ENCODE results near the gene PIEZO2.
"Not testable (repeated sequence)": the region's sequence is repeated elsewhere in the genome, so short reads cannot be mapped to it uniquely, and the experiment has no call there.

Gene PIEZO2

GRCh38 chr18:10935588-10935987 is 213.8 kb downstream of the PIEZO2 start:
- in situ Hi-C loops (cut with HindIII; ENCODE audit: low sequenced_read_pairs) = no loop called here

DNA sequence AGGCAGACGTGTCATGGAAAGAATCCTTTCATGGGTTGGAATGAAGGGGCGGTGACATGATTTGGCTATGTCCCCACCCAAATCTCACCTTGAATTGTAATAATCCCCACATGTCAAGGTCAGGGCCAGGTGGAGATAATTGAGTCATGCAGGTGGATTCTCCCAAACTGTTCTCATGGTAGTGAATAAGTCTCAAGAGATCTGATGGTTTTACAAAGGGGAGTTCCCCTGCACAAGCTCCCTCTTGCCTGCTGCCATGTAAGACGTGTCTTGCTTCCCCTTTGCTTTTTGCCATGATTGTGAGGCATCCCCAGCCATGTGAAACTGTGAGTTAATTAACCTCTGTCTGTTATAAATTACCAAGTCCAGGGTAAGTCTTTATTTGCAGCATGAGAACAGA is 215.7 kb downstream of the PIEZO2 start:
- in situ Hi-C loops (cut with HindIII; ENCODE audit: low sequenced_read_pairs) = not testable (repeated sequence)

- in situ Hi-C loops (cut with HindIII; ENCODE audit: low sequenced_read_pairs) = no loop called here
These were observed 219.3 kb downstream of the PIEZO2 start for GRCh38 chr18:10930076-10930475.

DNA sequence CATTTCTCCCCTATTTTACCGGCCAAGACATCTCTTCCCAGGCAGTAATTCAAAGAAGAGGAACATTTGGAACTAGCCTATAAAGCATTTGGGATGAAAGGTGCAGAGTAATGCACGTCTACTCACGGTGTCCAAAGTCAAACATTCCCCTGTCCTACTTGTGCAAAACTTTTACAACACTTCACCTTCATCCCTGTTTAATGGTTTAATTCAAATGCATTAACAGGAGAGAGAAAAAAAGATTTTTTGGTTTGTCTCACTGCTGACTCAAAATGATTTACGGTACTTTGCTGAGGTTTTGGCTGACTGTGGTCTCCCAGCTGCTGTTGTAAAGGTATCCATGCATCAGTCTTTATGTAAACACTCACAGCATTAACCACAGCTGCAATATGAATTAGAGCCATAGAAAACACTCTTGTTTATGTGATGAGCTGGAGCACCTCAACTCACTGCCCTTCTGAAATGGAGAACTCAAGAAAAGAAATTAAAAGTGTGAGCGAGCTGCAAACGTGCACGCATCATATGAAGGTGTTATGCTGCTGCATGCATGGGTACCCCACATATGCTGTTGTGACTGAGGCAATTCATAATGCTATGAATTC is 220.5 kb downstream of the PIEZO2 start:
- in situ Hi-C loops (cut with HindIII; ENCODE audit: low sequenced_read_pairs) = no loop called here

GRCh38 chr18:10928011-10928771 is 221.2 kb downstream of the PIEZO2 start:
- in situ Hi-C loops (cut with HindIII; ENCODE audit: low sequenced_read_pairs) = no loop called here

GRCh38 chr18:10927286-10927992 is 221.9 kb downstream of the PIEZO2 start:
- in situ Hi-C loops (cut with HindIII; ENCODE audit: low sequenced_read_pairs) = no loop called here

DNA sequence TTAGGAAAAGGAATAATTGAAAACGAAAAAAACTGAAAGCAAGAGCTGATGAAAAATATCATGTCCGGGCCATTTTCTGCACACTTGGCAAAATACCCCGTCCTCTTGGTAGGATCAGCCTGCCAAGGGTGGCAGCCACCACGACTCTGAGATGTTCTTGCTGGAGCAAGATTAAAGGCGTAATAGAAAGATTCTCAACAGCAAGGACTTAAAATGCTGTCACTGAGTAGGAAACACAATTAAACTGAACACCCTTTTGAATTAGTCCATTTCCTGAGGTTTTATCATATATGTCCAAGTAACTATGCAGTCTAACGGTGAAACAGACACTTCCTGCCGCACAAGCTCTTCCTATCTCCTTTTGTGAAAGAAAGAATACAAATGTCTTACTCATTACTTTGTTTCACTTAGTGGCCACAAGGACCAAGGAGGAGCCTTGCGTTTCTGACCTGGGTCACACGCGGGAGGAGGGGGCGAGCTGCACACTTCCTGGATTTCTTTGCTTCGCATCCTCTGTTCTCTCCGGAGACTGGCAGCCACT is 222.7 kb downstream of the PIEZO2 start:
- in situ Hi-C loops (cut with HindIII; ENCODE audit: low sequenced_read_pairs) = no loop called here

GRCh38 chr18:10924290-10924689 is 225.1 kb downstream of the PIEZO2 start:
- in situ Hi-C loops (cut with HindIII; ENCODE audit: low sequenced_read_pairs) = no loop called here

GRCh38 chr18:10923551-10924070 is 225.8 kb downstream of the PIEZO2 start:
- in situ Hi-C loops (cut with HindIII; ENCODE audit: low sequenced_read_pairs) = no loop called here

GRCh38 chr18:10923141-10923540 is 226.2 kb downstream of the PIEZO2 start:
- in situ Hi-C loops (cut with HindIII; ENCODE audit: low sequenced_read_pairs) = no loop called here

DNA sequence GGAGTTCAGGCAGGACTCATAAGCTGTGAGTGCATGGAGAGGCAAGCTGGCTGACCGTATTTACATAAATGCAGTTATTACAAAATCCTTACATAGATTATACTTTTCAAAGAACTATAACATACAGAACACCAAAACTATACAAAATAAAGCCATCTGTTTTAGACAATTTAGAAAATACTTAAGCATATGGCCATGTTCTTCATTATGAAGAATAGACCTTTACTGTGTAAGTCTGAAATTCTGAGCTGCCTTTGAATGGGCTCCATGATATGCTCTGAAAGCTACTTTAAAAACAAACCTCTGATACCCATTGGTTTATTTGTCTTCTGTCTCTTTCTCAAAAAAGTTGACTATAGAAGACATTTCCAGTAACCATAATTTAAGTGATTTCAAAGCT is 226.7 kb downstream of the PIEZO2 start:
- in situ Hi-C loops (cut with HindIII; ENCODE audit: low sequenced_read_pairs) = not testable (repeated sequence)

- in situ Hi-C loops (cut with HindIII; ENCODE audit: low sequenced_read_pairs) = not testable (repeated sequence)
These were observed 229.1 kb downstream of the PIEZO2 start for GRCh38 chr18:10920309-10920708.

GRCh38 chr18:10919851-10920250 is 229.5 kb downstream of the PIEZO2 start:
- in situ Hi-C loops (cut with HindIII; ENCODE audit: low sequenced_read_pairs) = no loop called here

DNA sequence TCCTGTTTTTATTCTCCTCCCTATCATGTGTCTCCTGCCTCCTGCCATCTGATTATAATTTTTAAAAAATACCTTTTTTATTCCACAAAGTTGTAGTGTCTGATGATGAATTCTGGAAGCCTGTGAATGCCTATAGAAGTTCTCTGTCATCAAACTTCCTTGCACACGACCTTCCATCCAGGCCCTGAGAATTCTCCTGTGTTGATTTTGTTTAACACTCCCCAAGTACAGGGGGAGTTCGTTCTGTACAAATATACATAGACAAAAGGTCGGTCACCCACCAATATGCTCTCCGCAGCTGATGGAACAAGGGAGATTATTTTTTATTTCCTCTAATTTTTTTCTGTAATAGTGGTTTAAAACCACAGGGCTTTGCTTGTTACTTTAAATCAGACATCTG is 232.5 kb downstream of the PIEZO2 start:
- in situ Hi-C loops (cut with HindIII; ENCODE audit: low sequenced_read_pairs) = no loop called here

GRCh38 chr18:10916387-10916786 is 233.0 kb downstream of the PIEZO2 start:
- in situ Hi-C loops (cut with HindIII; ENCODE audit: low sequenced_read_pairs) = no loop called here

DNA sequence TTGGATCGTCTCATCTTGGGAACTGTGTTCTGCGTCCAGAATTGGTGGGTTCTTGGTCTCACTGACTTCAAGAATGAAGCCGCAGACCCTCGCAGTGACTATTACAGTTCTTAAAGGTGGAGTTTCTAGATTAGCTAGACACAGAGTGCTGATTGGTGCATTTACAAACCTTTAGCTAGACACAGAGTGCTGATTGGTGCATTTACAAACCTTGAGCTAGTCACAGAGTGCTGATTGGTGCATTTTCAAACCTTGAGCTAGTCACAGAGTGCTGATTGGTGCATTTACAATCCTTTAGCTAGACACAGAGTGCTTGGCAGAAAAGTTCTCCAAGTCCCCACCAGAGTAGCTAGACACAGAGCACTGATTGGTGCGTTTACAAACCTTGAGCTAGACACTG is 233.6 kb downstream of the PIEZO2 start:
- in situ Hi-C loops (cut with HindIII; ENCODE audit: low sequenced_read_pairs) = not testable (repeated sequence)

- in situ Hi-C loops (cut with HindIII; ENCODE audit: low sequenced_read_pairs) = not testable (repeated sequence)
These were observed 234.8 kb downstream of the PIEZO2 start for GRCh38 chr18:10914610-10915009.

DNA sequence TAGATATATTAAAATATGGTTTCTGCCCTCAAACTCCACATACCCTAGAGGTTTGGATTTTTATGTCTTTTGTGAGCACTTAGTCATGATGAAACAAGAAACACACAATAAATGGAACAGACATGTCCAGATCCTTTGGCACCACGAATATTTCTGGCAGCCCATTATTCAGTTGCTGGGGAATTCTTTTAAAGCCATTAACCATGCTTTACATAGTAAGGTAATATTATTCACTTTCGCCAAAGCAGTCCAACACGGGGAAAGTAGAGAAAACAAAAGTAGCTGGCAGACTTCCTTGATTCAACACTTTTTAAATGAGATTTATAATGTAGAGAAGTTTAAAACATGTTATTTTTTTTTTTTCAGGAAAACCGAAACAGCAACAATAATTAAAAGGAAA is 235.4 kb downstream of the PIEZO2 start:
- in situ Hi-C loops (cut with HindIII; ENCODE audit: low sequenced_read_pairs) = no loop called here

DNA sequence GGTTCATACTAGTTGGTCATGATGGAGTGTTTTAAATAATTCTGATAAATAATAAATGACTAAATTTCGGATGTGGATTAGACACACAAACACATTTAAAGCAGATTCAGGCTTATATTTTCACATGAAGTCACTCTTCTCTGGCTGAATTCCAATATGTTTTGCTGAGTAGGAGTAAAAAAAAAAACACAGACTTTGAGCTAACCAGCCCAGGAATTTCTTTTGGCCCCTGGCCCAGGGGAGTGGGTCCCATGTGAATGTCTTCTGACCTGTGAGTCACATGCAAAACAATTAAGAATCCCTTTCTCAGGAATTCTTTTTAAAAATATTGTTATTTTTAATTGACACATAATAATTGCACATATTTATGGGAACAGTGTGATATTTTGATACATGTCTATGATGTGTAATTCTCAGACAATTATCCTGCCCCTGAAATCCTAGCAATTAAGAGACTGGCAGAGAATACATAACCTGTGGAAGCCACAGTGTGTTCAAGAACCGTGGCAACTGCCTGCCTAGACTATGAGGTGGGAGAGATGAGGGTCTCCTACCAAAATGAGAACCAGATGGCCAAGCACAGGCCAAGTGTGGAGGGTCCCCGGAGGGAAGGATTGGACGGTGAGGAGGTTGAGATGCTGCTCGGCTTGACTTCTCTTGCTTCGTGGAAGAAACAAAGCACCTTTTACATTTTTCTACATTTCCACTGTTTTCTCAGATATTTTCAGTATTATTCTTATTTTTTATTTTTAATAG is 236.4 kb downstream of the PIEZO2 start:
- in situ Hi-C loops (cut with HindIII; ENCODE audit: low sequenced_read_pairs) = no loop called here

DNA sequence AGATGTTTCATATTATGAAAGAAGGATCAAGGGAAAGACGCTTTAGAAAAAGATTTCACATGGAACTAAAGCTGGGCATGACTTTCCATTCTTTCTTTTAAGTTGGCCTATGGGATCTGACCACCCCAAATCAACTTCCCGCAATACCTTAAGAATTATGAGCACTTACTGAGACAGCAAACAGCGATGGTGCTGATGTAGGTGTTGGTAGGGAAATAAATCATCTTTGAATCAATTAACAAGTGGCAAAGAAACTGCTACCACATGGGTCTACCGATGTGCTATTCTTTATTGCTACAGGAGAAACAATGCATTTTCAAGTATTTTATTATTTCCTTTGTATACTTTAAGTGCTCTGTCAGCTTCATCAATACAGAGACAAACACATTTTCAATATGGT is 239.6 kb downstream of the PIEZO2 start:
- in situ Hi-C loops (cut with HindIII; ENCODE audit: low sequenced_read_pairs) = no loop called here

GRCh38 chr18:10908760-10909159 is 240.6 kb downstream of the PIEZO2 start:
- in situ Hi-C loops (cut with HindIII; ENCODE audit: low sequenced_read_pairs) = no loop called here
